ENCODE data around the gene PADI2.

DNA sequence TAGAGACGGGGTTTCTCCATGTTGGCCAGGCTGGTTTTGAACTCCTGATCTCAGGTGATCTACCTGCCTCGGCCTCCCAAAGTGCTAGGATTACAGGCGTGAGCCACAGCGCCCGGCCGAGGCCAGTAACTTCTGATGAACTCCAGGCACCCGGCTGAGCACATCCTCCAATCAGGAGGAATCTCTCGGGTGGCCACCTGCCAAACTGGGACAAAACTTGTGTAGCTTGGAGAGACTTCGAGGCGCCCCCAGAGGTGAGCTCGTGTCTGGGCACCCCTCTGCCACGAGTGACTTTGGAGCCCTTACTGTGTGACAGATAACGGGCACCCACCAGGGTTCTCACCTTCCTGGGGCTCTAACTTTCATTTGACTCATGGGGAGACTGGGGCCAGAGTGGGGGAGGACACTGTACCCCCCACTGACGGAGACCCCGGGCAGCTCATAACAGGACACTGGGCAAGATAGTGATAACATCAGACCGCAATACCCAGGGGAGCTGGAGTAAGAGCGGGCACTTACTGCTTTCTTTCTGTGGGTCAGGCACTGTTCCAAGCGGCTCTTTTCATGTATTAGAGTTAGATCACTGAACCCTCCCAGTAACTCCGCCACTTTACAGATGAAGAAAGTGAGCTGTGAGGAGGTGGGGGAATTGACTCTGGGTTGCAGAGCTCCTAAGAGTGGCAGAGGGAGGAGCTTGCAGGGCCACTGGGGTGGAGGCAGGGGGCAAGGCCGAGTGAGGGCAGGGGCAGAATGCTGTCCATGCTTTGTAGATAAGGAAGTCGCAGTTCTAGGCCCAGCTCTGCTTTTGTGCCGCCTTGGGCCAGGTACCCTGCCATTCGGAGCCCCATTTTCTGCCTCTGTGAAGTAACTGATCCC, 1.9 kb upstream of the PADI2 start:
- TF ChIP-seq, protein P1, sequence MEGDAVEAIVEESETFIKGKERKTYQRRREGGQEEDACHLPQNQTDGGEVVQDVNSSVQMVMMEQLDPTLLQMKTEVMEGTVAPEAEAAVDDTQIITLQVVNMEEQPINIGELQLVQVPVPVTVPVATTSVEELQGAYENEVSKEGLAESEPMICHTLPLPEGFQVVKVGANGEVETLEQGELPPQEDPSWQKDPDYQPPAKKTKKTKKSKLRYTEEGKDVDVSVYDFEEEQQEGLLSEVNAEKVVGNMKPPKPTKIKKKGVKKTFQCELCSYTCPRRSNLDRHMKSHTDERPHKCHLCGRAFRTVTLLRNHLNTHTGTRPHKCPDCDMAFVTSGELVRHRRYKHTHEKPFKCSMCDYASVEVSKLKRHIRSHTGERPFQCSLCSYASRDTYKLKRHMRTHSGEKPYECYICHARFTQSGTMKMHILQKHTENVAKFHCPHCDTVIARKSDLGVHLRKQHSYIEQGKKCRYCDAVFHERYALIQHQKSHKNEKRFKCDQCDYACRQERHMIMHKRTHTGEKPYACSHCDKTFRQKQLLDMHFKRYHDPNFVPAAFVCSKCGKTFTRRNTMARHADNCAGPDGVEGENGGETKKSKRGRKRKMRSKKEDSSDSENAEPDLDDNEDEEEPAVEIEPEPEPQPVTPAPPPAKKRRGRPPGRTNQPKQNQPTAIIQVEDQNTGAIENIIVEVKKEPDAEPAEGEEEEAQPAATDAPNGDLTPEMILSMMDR (IDR thresholded peaks at IDR 0.05), result no peak
- no peak for TF ChIP-seq POLR2A (IDR thresholded peaks at IDR 0.05)

All from uterus (tissue), 2 donors.